ENCODE results near the gene TMEM141. TPM values are rescaled to one million over a fixed set of nuclear protein-coding genes. Genes with fewer than 3 reads are reported as not detected.

Gene TMEM141
- total and polyA plus RNA-seq, 2 of the 8 experiments (the other 6 are each of a cell fraction or from before 2014, with no cell fraction given) = 51.1 to 137 TPM

GRCh38 chr9:136806631-136807201, 15.6 kb downstream of the TMEM141 start:
- DNase-seq (ENCODE audit: low read depth in 1 of 2, low spot score in 2 of 2) (no peak), FAIRE-seq (no peak)
- Histone ChIP-seq H3K9me3 (ENCODE audit: insufficient read depth in 2 of 2, low read depth in 1 of 2, low read length in 1 of 2) (no peaks in the 10 kb centered on the region), H4K5ac (ENCODE audit: insufficient read length, low read depth, low read length) (no peak overlapping the region), H3K4me3 (ENCODE audit: extremely low read depth in 1 of 4, insufficient read depth in 2 of 4, low read depth in 3 of 4, low read length in 4 of 4) (peak overlapping the region; percentile 88 to 100 (median 94)), H2BK15ac (ENCODE audit: low read length) (no peak overlapping the region), H3K36me3 (ENCODE audit: control insufficient read depth in 2 of 4, insufficient read depth in 4 of 4, low read length in 3 of 4) (peaks cover 0 to 11% (median 1%) of the 10 kb centered on the region in 4 experiments; a peak in 3 of 8 replicates), H2BK20ac (ENCODE audit: low read length) (no peak overlapping the region), H2AFZ (ENCODE audit: low read length) (no peak overlapping the region), H4K91ac (replicated peaks; ENCODE audit: insufficient read length, low read length) (peak overlapping the region; percentile 44), H3K4me1 (replicated peaks in 1 of 4; ENCODE audit: control insufficient read depth in 3 of 4, insufficient read depth in 4 of 4, low read length in 3 of 4) (peaks cover 0 to 10% (median 7%) of the 10 kb centered on the region in 4 experiments; a peak in 6 of 7 replicates), H2BK120ac (replicated peaks; ENCODE audit: low read depth, low read length) (no peak overlapping the region), H2BK12ac (ENCODE audit: low read depth, low read length) (no peak overlapping the region), H4K20me1 (replicated peaks in 1 of 2; ENCODE audit: control insufficient read depth in 1 of 2, insufficient read depth in 2 of 2, low read length in 2 of 2) (peaks cover 5 to 12% of the 10 kb centered on the region in 2 experiments), H3K79me2 (ENCODE audit: control insufficient read depth in 1 of 2, insufficient read depth in 2 of 2, low read length in 2 of 2) (peaks cover 5 to 33% of the 10 kb centered on the region in 2 experiments), H3K23ac (ENCODE audit: insufficient read length) (no peak overlapping the region), H3K4me2 (ENCODE audit: insufficient read depth in 1 of 2, low read depth in 2 of 2, low read length in 2 of 2) (peak overlapping the region; percentile 84 to 94), H3K27ac (ENCODE audit: low read depth, low read length) (no peak overlapping the region), H2BK5ac (ENCODE audit: low read depth, low read length) (no peak overlapping the region), H3K23me2 (ENCODE audit: low read depth, low read length) (peaks cover 9% of the 10 kb centered on the region; the same call in 1 of the 2 replicates), H3K56ac (replicated peaks; ENCODE audit: insufficient read length, low read depth, low read length) (no peak overlapping the region), H2AK5ac (ENCODE audit: low read depth, low read length) (no peak overlapping the region), H3K4ac (replicated peaks; ENCODE audit: insufficient read length, low read depth, low read length) (peak overlapping the region; percentile 27), H3K79me1 (ENCODE audit: low read depth, low read length) (peaks cover 2% of the 10 kb centered on the region), H3K14ac (ENCODE audit: insufficient read length) (no peak overlapping the region), H4K8ac (ENCODE audit: extremely low read depth, insufficient read depth, low read length) (peak overlapping the region; percentile 48; the same call in 1 of the 2 replicates), H3K27me3 (replicated peaks in 1 of 4; ENCODE audit: control insufficient read depth in 3 of 4, extremely low read depth in 1 of 4, insufficient read depth in 3 of 4, low read length in 3 of 4) (peaks cover 0 to 17% (median 8%) of the 10 kb centered on the region in 4 experiments; a peak in 3 of 7 replicates), H3K18ac (ENCODE audit: extremely low read depth, low read length) (no peak overlapping the region), H3K9ac (replicated peaks in 1 of 4; ENCODE audit: extremely low read depth in 1 of 4, low read depth in 3 of 4, low read length in 3 of 4) (peak overlapping the region in 1 of 4 experiments; percentile 56; a peak in 1 of 7 replicates)
- POLR2A ChIA-PET (ENCODE audit: partially characterized antibody) = interaction anchor here (0.7 to 7.8 kb wide), 12 partner anchors 7 to 220 kb away, joined by 3 to 96 read pairs (median 6); partner anchors contain the start of genes AJM1 and CCDC183
- CTCF ChIA-PET (ENCODE audit: partially characterized antibody) = interaction anchor here (0.8 to 2.3 kb wide), 6 partner anchors 14 to 223 kb away, joined by 3 to 10 read pairs (median 6); partner anchors contain the start of gene AJM1
- 82% methylated on average over 25 of the region's 25 CpGs; no CpG with 5 or more reads in 1 of the 2 experiments for WGBS, 2 experiments (ENCODE audit: extremely low coverage in 1 of 2, insufficient coverage in 1 of 2, insufficient read length in 1 of 2, insufficient replicate concordance in 2 of 2, low coverage in 1 of 2, low lambda C conversion rate in 2 of 2, missing lambda C conversion rate in 1 of 2)
- no peak for TF ChIP-seq JUND (IDR thresholded peaks at IDR 0.05; ENCODE audit: low read length)
- no peak for TF ChIP-seq RBBP5 (IDR thresholded peaks at IDR 0.05; ENCODE audit: borderline replicate concordance, low read depth, low read length)

All from H1 (cell line).